ENCODE results near the gene RHOH.
"Not testable (repeated sequence)": the region's sequence is repeated elsewhere in the genome, so short reads cannot be mapped to it uniquely, and the experiment has no call there.

Gene RHOH

DNA sequence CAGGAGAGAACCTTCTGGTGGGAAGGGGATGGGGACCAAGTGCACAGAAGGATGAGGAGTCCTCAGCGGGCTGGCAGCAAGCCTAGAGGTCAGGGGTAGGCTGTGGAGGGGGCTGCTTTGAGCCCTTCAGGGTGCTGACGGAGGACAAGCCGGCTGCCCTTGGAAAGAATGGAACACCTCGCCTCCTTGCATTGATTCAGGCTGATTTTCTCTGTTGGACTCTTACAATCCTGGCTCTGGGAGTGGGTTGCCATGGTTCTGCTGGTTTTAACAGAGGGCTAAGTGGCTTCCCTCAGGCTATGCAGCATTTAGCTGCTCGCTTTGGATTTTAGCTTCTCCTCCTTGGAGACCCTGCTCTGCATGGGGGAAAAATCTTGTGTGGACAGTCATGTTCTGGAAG lies 88.9 kb downstream of the RHOH start:
- TF ChIP-seq GATA1 (IDR thresholded peaks at IDR 0.05; ENCODE audit: low read depth, low read length) (no peak), POLR2A (IDR thresholded peaks at IDR 0.05; ENCODE audit: low read length) (no peak)
- no peak for DNase-seq

DNA sequence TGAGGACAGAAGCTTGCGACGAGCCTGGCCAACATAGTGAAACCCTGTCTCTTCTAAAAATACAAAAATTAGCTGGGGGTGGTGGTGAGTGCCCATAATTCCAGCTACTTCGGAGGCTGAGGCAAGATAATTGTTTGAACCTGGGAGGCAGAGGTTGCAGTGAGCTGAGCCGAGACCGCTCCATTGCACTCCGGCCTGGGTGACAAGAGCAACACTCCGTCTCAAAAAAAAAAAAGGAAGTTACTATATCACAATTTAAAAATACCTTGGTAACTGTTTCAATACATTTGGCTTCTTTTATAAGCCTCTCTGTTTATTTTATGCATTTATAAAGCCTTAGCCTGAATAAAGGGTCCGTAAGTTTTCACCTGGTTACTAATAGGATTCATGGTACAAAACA lies 91.7 kb downstream of the RHOH start:
- no peak for DNase-seq
- TF ChIP-seq GATA1 (IDR thresholded peaks at IDR 0.05; ENCODE audit: low read depth, low read length) (no peak), POLR2A (IDR thresholded peaks at IDR 0.05; ENCODE audit: low read length) (no peak)

DNA sequence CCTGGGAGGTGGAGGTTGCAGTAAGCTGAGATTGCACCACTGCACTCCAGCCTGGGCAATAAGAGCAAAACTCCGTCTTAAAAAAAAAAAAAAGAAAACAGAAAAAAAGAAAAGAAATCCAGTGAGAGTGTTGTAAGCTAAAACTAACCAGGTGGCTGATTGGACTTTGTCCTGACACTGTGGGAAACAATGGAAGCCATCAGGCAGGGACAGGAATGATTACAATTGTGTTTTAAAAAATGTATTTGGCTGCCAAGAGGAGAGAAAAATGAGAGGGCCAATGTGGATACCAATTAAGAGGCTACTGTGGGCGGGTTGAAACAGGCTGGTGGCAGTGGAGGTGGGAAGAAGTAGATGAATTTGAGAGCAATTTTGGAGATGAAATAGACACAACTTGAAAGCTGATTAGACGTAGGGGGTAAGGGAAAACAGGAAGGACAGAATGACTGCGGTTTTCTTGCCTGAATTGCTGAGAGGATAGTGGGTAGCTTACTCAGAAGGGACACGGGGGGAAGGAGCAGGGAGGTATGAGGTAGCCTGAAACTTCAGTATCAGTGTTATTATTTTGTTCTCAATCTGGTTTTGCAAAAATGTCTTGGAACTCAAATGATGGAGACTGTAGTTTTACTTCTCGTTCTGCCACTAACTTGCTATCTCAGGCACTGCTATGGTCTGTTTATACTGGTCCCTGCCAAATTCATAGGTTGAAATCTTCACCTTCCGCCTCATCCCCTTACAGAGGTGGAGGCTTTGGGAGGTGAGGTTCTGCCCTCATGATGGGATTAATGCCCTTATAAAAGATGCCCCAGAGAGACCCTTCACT lies 92.7 kb downstream of the RHOH start:
- DNase-seq, result no peak

DNA sequence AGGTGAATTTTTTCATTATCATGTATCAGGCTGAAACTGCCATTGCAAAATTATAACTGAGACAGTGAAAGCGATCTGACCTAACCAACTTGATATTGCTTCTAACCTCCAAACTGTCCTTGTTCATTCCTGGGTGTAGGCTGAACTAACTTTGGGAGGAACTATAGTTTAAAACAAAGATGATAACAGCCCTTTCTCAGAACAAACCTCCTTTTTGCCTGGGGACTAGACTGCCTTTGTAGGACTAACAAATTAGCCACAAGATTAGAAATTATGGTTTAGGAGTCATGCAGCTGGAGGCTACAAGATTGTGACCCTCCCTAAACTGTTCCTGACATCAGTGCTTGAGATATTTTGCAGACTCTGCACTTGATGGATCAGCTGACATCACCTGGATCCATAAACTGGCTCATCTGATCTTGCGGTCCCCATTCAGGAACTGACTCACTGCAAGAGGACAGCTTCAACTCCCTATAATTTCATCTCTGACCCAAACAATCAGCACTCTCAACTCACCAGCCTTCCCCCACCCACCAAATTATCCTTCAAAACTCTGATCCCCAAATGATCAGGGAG lies 93.9 kb downstream of the RHOH start:
- DNase-seq, result peak in 1 of 2 experiments; percentile 11

More for the DNA sequence above, 92.7 kb downstream of the RHOH start:
- no peak for TF ChIP-seq POLR2A (IDR thresholded peaks at IDR 0.05; ENCODE audit: low read length)

DNA sequence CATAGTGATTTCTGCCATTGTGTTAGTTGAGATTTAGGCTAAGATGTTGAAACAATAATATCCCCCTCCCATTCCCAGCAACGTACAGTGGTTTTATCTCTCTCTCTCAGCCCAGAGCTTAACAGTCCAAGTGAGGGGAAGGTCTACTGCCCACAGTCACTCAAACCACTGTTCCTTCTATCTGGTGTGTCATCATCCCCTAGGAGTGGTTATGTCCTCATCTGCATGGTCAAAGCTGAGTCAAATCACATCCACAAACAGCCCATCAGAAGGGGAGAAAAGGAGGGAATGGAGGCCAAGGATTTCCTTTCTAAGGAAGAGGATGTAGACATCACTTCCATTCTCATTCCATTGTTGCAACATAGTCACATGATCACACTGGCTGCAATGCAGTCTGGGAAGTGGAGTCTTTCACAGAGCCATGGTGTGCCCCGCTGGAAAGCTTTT lies 95.5 kb downstream of the RHOH start:
- TF ChIP-seq GATA1 (IDR thresholded peaks at IDR 0.05; ENCODE audit: low read depth, low read length) (no peak), POLR2A (IDR thresholded peaks at IDR 0.05; ENCODE audit: low read length) (no peak)
- DNase-seq, result no peak

DNA sequence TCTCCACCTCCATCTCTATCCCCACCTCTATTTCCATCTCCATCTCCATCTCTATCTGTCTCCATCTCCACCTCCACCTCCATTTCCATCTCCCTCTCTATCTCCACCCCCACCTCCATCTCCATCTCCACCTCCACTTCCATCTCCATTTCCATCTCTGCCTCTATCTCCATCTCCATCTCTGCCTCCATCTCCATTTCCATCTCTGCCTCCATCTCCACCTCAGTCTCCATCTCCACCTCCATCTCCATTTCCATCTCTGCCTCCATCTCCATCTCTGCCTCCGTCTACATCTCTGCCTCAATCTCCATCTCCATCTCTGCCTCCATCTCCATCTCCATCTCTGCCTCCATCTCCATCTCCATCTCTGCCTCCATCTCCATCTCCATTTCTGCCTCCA lies 97.5 kb downstream of the RHOH start:
- TF ChIP-seq POLR2A (IDR thresholded peaks at IDR 0.05; ENCODE audit: low read length) (no peak), GATA1 (IDR thresholded peaks at IDR 0.05; ENCODE audit: low read depth, low read length) (no peak)
- DNase-seq, result no peak

DNA sequence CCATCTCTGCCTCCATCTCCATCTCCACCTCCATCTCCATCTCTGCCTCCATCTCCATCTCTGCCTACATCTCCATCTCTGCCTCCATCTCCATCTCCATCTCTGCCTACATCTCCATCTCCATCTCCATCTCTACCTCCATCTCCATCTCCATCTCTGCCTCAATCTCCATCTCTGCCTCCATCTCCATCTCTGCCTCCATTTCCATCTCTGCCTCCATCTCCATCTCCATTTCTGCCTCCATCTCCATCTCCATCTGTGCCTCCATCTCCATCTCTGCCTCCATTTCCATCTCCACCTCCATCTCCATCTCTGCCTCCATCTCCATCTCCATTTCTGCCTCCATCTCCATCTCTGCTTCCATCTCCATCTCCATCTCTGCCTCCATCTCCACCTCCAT lies 98.2 kb downstream of the RHOH start:
- not testable (repeated sequence) for DNase-seq

DNA sequence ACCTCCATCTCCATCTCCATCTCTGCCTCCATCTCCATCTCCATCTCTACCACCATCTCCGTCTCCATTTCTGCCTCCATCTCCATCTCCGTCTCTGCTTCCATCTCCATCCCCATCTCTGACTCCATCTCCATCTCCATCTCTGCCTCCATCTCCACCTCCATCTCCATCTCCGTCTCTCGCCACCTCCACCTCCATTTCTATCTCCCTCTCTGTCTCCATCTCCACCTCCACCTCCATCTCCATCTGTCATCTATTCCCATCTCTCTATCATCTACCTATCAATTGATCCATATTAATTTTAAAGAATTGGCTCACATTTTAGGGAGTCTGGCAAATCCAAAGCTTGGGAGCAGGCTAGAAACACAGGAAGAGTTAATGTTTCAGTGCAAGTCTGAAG lies 98.7 kb downstream of the RHOH start:
- no peak for TF ChIP-seq GATA1 (IDR thresholded peaks at IDR 0.05; ENCODE audit: low read depth, low read length)
- no peak for TF ChIP-seq POLR2A (IDR thresholded peaks at IDR 0.05; ENCODE audit: low read length)
- DNase-seq, result no peak
